PC-3 (cell line): ENCODE measurements around the gene RASL10A. TPM values are rescaled to one million over a fixed set of nuclear protein-coding genes. Genes with fewer than 3 reads are reported as not detected.

Experiments
- ATAC-seq: fragments of 200-7000 bp; cut with Tn5 transposase; 2 replicates; pipeline ENCODE4 v1.9.1; 2020; ENCODE audit warnings: mild to moderate bottlenecking, moderate library complexity
- BruUV-seq: library from RNA; stranded (reverse); fragments of 400-500 nt; replicated peaks from 2 replicates; lab custom pipeline; 2021; lab: Mats Ljungman, UMichigan
- CTCF ChIA-PET: fragments of 300-600 bp; sonication (Branson Sonifier 250); formaldehyde crosslinking; loops from one replicate; lab custom pipeline; 2022; ENCODE audit warnings: antibody characterized with exemption; lab: Charles Lee
- POLR2A ChIA-PET: fragments of 300-600 bp; sonication (Branson Sonifier 250); formaldehyde crosslinking; loops from one replicate; lab custom pipeline; 2022; ENCODE audit warnings: antibody characterized with exemption; ENCODE audit not compliant: unreplicated experiment; lab: Charles Lee
- DNase-seq: peaks from one replicate; pipeline ENCODE4 v3.0.0-alpha.2; 2015
- H2AFZ ChIP-seq: fragments of 300-600 bp; sonication (generic); 2 replicates; pipeline ENCODE4 v1.6.0; 2016; ENCODE audit warnings: antibody characterized with exemption, low read length
- H3F3A ChIP-seq: fragments of 300-600 bp; sonication (generic); one replicate; pipeline ENCODE4 v1.6.0; 2017; ENCODE audit warnings: antibody characterized with exemption, low read length, control low read depth, mild to moderate bottlenecking; ENCODE audit not compliant: unreplicated experiment
- H3K27ac ChIP-seq: fragments of 300-600 bp; sonication (generic); 2 replicates; pipeline ENCODE4 v1.5.1; 2016; ENCODE audit warnings: mild to moderate bottlenecking, low read length
- H3K27me3 ChIP-seq: fragments of 300-600 bp; sonication (generic); 2 replicates; pipeline ENCODE4 v1.6.1; 2016; ENCODE audit warnings: low read length, mixed read lengths
- H3K36me3 ChIP-seq: fragments of 300-600 bp; sonication (generic); 2 replicates; pipeline ENCODE4 v1.6.1; 2016; ENCODE audit warnings: low read depth, mixed run types, low read length, mixed read lengths
- H3K4me1 ChIP-seq: fragments of 300-600 bp; sonication (generic); 2 replicates; pipeline ENCODE4 v1.5.1; 2016; ENCODE audit warnings: low read length; ENCODE audit not compliant: insufficient read depth
- H3K4me2 ChIP-seq: fragments of 300-600 bp; sonication (generic); 2 replicates; pipeline ENCODE4 v1.6.0; 2016; ENCODE audit warnings: low read length
- H3K4me3 ChIP-seq: fragments of 300-600 bp; sonication (generic); 2 replicates; pipeline ENCODE4 v1.5.1; 2016; ENCODE audit warnings: mild to moderate bottlenecking, low read length, mixed read lengths
- H3K79me2 ChIP-seq: fragments of 300-600 bp; sonication (generic); 2 replicates; pipeline ENCODE4 v1.6.1; 2017; ENCODE audit warnings: low read length, mixed read lengths
- H3K9ac ChIP-seq: fragments of 300-600 bp; sonication (generic); 2 replicates; pipeline ENCODE4 v1.6.0; 2016; ENCODE audit warnings: mild to moderate bottlenecking, low read length
- H3K9me2 ChIP-seq: fragments of 300-600 bp; sonication (generic); replicated peaks from 2 replicates; pipeline ENCODE4 v1.6.1; 2016; ENCODE audit warnings: mixed run types, low read length, mixed read lengths
- H3K9me3 ChIP-seq: fragments of 300-600 bp; sonication (generic); 2 replicates; pipeline ENCODE4 v1.6.1; 2016; ENCODE audit warnings: low read length, mixed read lengths
- H4K20me1 ChIP-seq: fragments of 300-600 bp; sonication (generic); 2 replicates; pipeline ENCODE4 v1.6.1; 2016; ENCODE audit warnings: low read length, mixed read lengths
- EZH2 ChIP-seq: fragments of 300-600 bp; sonication (generic); IDR thresholded peaks from one replicate; pipeline ENCODE4 v1.6.1; 2017; ENCODE audit warnings: antibody characterized with exemption, mild to moderate bottlenecking, low read length; ENCODE audit not compliant: unreplicated experiment
- EZH2phosphoT487 ChIP-seq: fragments of 300-600 bp; sonication (generic); IDR thresholded peaks from 2 replicates; pipeline ENCODE4 v1.6.1; 2018; ENCODE audit warnings: mild to moderate bottlenecking, antibody characterized with exemption, low read length, borderline replicate concordance
- intact Hi-C: fragments of 100-400 bp; cut with micrococcal nuclease; formaldehyde crosslinking; loops from 2 replicates; pipeline ENCODE4 v1.9.0; 2023
- total RNA-seq: library from RNA; depleted of rRNA; stranded (reverse); fragments of >200 nt; gene quantifications from 2 replicates; pipeline ENCODE4 v1.2.3, GENCODE V29; 2014
- TF ChIP-seq, protein P1 (sequence below): fragments of 300-600 bp; sonication (generic); conservative IDR thresholded peaks from 2 replicates; pipeline ENCODE4 v1.5.1; 2017; ENCODE audit warnings: antibody characterized with exemption, low read depth, mild to moderate bottlenecking, low read length

Gene RASL10A
- total RNA-seq, 1 experiment from 2014 or later: not detected

DNA sequence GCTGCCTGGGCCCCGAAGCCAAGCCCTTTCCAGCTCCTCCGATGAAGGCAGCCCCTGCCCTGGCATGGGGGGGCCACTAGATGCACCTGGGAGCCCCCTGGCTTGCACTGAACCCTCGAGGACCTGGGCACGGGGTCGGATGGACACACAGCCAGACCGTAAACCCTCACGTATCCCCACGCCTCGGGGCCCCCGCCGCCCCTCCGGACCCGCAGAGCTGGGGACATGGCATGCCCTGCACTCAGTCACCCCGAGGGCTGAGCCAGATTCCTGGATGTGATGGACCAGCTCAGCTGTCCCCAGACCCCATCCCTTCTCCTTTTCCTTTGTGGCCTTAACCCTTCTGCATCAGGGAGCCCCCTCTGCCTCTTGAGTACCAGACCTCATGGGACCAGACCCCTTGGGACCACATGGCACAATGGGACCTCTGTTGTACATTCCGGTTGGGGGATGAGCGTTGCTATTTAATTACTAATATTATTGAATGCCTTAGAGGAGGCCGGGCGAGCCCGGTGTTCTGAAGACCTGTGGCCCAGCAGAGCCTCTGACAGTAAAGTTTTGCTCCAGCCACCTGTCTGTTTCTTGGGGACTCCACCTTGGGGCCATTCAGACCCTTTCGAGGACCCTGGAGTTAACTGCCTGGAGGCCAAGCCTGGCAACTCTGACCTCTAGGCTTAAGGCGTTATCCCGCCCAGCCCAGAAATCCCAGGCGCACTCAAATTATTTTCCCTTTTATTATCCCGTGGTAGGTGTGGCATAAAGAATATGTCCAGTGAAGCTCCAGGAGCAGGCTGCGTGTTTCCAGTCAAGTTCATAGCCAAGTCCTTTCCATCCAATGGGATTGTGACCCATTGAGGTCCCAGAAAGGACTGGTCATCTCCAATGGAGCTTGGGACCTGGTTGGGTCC lies 3.0 kb downstream of the RASL10A start:
- TF ChIP-seq EZH2 (no peak), EZH2phosphoT487 (no peak)
- TF ChIP-seq, protein P1, sequence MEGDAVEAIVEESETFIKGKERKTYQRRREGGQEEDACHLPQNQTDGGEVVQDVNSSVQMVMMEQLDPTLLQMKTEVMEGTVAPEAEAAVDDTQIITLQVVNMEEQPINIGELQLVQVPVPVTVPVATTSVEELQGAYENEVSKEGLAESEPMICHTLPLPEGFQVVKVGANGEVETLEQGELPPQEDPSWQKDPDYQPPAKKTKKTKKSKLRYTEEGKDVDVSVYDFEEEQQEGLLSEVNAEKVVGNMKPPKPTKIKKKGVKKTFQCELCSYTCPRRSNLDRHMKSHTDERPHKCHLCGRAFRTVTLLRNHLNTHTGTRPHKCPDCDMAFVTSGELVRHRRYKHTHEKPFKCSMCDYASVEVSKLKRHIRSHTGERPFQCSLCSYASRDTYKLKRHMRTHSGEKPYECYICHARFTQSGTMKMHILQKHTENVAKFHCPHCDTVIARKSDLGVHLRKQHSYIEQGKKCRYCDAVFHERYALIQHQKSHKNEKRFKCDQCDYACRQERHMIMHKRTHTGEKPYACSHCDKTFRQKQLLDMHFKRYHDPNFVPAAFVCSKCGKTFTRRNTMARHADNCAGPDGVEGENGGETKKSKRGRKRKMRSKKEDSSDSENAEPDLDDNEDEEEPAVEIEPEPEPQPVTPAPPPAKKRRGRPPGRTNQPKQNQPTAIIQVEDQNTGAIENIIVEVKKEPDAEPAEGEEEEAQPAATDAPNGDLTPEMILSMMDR: no peak
- no peaks in the 10 kb centered on the region for H3K36me3 ChIP-seq
- H3K4me2 ChIP-seq: no peak overlapping the region
- H4K20me1 ChIP-seq: no peaks in the 10 kb centered on the region
- H3K4me1 ChIP-seq: peaks cover 42% of the 10 kb centered on the region
- H3K9me2 ChIP-seq: no peaks in the 10 kb centered on the region
- H3K9me3 ChIP-seq: no peaks in the 10 kb centered on the region
- no peak overlapping the region for H3K4me3 ChIP-seq
- DNase-seq (no peak), ATAC-seq (no peak)
- BruUV-seq: no TSS peak
- CTCF ChIA-PET: interaction anchor here (0.7 kb wide), 1 partner anchor 8 kb away, joined by 3 read pairs; no protein-coding TSS in a partner anchor
- intact Hi-C loops: no loop called here
- H3F3A ChIP-seq: no peaks in the 10 kb centered on the region
- POLR2A ChIA-PET: no interaction called here
- H3K27ac ChIP-seq: no peak overlapping the region
- no peak overlapping the region for H2AFZ ChIP-seq
- peaks cover 5% of the 10 kb centered on the region; the same call in 1 of the 2 replicates for H3K27me3 ChIP-seq
- H3K9ac ChIP-seq: no peak overlapping the region
- peaks cover 29% of the 10 kb centered on the region for H3K79me2 ChIP-seq

DNA sequence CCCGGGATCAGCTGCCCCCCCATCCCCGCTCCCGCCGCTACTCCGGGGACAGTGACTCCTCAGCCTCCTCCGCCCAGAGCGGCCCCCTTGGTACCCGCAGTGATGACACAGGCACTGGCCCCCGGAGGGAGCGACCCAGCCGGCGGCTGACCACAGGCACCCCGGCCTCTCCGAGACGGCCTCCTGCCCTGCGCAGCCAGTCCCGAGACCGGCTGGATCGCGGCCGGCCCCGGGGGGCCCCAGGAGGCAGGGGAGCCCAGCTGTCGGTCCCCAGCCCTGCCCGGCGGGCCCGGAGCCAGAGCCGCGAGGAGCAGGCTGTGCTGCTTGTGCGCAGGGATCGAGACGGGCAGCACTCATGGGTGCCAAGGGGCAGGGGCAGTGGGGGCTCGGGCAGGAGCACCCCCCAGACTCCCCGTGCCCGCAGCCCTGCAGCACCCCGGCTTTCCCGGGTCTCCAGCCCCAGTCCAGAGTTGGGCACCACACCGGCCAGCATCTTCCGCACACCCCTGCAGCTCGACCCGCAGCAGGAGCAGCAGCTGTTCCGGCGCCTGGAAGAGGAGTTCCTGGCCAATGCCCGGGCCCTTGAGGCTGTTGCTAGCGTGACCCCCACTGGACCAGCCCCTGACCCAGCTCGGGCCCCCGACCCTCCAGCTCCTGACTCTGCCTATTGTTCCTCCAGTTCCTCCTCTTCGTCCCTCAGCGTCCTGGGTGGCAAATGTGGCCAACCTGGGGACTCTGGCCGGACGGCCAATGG lies 3.9 kb downstream of the RASL10A start:
- BruUV-seq: no TSS peak
- CTCF ChIA-PET: no interaction called here
- Histone ChIP-seq H2AFZ (no peak overlapping the region), H3K4me2 (no peak overlapping the region), H3K9me2 (no peaks in the 10 kb centered on the region), H3K4me3 (no peak overlapping the region), H3K9me3 (no peaks in the 10 kb centered on the region), H4K20me1 (no peaks in the 10 kb centered on the region), H3K27ac (peak overlapping the region; percentile 56), H3F3A (no peaks in the 10 kb centered on the region), H3K27me3 (peaks cover 5% of the 10 kb centered on the region; the same call in 1 of the 2 replicates), H3K79me2 (peaks cover 32% of the 10 kb centered on the region), H3K36me3 (no peaks in the 10 kb centered on the region), H3K9ac (peak overlapping the region; percentile 37; the same call in 1 of the 2 replicates), H3K4me1 (peaks cover 43% of the 10 kb centered on the region)
- DNase-seq (no peak), ATAC-seq (no peak)
- POLR2A ChIA-PET: interaction anchor here (0.6 kb wide), 1 partner anchor 48 kb away, joined by 4 read pairs; no protein-coding TSS in a partner anchor
- intact Hi-C loops: no loop called here
- TF ChIP-seq, protein P1: no peak
- TF ChIP-seq EZH2phosphoT487 (no peak), EZH2 (no peak)
